CD4-positive, alpha-beta T cell treated with Interferon alpha-2 for 1 hour (primary cell): Measurements from ENCODE around the gene IL5.
"Not testable (repeated sequence)": the region's sequence is repeated elsewhere in the genome, so short reads cannot be mapped to it uniquely, and the experiment has no call there.

ENCODE experiments used
- DNase-seq, 2 donors: peaks; one replicate each; pipeline ENCODE4 v3.0.0-alpha.2; 2020 to 2022

IL5 gene

GRCh38 chr5:132528866-132529634 is 14.3 kb downstream of the IL5 start:
- peak; percentile 4 to 19 for DNase-seq

GRCh38 chr5:132528021-132528420 is 15.3 kb downstream of the IL5 start:
- DNase-seq = no peak

GRCh38 chr5:132526974-132527564 is 16.3 kb downstream of the IL5 start:
- DNase-seq = no peak

DNA sequence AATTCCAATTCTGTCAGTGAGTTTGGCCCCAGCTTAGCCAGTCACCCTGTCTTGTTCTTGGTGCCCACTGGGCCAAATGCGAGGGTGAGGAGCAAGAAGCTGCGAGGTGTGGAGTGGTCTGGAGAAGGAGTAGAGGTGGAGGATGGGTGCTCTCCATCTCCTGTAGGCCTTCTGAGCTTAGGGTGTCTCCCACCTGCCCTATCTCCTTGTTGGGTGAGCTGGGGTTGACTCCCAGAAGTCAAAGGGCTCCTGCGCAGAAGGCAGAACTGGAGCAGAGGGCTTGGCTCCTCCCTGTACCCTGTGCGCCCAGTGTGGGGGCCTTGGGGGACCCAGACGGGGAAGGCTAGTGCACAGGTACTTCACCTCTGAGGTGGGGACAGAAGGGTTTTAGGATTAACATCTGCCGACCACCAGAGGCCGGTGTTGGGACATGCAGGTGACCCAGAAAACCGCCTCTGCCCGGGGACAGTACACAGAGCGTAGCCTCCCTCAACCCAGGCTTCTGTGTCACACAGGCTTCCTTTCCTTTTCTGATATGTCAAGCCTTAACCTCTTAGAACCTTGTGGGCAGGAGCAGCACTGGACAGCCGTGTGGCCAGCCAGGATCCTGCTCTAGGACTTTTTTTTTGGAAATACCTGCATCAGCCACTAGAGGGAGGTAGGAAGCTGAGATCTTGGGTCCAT is 16.9 kb downstream of the IL5 start:
- DNase-seq = peak; percentile 12 to 64

DNA sequence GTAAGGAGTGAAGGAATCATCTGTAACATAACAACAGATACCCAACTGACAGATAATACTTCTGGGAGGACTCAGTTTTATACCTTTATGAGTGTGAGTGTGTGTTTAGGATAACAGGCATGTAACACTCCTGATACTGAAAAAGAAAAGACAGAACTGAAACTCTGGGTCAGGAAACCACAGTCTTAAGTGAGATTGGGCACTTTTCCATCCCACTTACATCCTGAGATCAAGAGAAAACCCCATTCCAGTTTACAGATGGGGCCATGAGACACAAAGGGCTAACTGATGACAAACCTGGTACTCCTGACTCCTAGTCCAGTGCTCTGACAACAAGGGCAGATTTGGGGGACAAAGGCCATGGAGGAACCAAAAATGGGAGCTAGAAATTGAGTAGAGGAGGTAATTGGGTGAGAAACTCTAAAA is 18.0 kb downstream of the IL5 start:
- no peak for DNase-seq

DNA sequence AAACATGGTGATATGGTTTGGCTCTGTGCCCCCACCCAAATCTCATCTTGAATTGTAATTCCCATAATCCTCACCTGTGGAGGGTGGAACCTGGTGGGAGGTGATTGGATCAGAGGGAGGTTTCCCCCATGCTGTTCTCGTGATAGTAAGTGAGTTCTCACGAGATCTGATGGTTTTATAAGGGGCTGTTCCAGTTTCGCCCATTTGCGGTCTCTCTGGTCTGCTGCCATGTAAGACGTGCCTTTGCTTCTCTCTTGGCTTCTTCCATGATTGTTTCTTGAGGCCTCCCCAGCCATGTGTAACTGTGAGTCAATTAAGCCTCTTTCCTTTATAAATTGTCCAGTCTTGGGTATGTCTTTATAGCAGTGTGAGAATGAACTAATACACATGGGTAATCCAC is 18.4 kb downstream of the IL5 start:
- DNase-seq = not testable (repeated sequence)

GRCh38 chr5:132522067-132522466 is 21.3 kb downstream of the IL5 start:
- DNase-seq = not testable (repeated sequence)

DNA sequence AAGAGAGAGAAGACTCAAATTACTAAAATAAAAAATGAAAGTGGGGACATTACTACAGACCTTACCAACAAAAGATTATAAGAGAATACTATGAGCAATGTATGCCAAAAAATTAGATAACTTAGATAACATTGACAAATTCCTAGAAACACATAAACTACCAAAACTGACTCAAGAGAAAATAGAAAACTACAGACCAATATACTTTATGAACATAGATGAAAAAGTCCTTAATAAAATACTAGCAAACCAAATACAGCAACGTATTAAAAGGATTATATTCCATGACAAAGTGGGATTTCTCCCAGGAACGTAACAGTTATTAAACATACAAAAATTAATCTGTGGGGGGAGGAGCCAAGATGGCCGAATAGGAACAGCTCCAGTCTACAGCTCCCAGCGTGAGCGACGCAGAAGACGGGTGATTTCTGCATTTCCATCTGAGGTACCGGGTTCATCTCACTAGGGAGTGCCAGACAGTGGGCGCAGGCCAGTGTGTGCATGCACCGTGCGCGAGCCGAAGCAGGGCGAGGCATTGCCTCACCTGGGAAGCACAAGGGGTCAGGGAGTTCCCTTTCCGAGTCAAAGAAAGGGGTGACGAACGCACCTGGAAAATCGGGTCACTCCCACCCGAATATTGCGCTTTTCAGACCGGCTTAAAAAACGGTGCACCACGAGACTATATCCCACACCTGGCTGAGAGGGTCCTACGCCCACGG is 29.5 kb downstream of the IL5 start:
- DNase-seq = not testable (repeated sequence)

- no peak for DNase-seq
Observed at GRCh38 chr5:132510076-132510475, 33.2 kb downstream of the IL5 start.

DNA sequence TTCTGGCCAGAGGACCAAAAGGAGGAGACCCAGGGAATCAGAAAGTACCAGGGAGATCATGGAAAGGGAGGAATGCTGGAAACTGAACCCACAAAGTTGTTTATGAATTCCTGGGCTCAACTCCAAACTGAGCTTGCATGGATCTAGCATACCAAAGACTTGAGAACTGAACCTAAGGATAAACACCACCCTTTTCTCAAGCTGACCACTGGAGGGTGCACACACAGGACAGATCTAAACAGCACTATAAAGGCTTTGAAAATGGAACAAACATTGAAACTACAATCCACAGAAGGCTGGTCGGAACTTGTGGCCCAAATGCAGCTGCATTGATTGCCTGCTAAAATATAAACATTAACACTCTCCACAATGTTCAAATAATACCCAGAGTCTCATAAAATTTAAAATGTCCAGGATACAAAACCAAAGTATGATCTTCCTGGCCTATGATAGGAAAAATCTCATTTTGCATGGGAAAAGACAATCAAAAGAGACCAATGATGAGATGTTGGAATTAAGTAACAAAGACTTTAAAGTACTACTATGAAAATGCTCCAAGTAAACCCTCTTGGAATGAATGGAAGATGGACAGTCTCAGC is 37.1 kb downstream of the IL5 start:
- DNase-seq = peak in 1 of 2 donors; percentile 20

GRCh38 chr5:132505641-132506040 is 37.7 kb downstream of the IL5 start:
- DNase-seq = no peak

DNA sequence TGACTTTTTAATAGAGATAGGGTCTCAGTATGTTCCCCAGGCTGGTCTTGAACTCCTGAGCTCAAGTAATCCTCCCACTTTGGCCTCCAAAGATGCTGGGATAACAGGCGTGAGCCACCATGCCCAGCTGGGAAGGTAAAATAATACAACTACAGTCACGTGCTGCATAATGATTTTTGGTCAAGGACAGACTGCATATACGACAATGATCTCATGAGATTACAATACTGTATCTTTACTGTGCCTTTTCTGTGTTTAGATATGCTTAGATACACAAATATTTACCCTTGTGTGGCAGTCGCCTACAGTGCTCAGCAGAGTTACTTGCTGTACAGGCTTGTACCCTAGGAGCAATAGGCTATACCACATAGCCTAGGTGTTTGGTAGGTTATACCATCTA is 38.6 kb downstream of the IL5 start:
- no peak for DNase-seq

DNA sequence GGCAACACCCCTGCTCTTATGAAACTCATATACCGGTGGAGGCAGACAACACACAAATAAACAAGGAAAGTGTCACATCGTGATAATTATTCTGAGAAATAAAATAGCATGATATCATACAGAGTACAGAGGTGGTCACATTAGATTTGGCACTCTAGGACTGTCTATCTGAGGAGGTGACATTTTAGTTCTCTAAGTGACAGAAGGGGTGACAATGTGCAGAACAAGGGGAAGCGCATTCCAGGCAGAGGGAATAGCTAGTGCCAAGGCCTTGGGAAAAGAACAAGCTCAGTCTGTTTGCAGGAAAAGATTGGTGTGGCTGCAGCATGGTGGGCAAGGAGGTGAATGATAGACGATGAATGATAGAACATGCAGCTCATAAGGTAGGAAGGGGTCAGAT is 40.1 kb downstream of the IL5 start:
- DNase-seq = no peak

DNA sequence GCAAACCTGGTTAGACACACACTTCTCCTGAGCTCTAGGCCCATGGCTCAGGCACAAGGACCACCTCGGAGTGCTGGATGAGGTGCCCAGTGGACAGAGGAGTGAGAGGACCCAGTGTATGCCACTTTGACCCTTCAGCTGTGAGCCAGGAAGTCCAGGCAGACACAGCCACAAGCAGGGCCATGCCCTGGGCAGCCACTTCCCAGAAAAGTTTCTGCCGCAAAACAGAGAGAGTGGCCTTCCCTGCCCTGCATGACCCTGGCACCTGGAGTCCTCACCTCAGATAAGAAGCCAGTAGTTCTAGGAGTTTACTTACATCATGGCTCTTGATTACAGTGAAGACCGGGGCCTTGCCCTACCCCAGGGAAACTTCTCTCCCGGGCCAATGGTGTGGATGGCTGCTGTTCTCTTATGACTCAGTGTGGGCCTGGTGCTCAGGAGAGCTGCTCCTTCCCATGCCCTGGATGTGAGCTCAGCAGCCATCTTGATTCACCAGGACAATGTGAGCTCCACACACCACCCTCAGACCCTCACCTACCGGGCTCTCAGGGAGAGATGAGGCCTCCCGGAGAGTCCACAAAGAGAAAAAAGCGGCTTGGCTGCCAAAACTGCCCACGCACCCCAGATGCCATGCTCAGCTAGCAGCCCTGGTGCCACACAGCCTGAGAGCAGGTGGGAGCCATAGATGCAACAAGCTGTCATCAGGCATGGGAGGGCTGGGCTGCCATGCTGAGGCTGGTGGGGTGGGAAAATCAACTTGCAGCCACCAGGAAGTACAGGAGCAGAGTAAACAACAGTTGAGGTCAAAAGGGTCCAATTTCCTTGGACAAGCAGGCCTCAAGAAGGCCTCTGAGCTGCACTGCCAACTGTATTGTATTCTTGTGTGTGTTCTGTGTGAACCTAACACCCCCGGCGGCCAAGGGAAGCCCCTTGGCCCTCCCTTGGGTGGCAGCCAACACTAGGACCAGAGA is 41.1 kb downstream of the IL5 start:
- no peak for DNase-seq

GRCh38 chr5:132501629-132501956 is 41.7 kb downstream of the IL5 start:
- DNase-seq = no peak

DNA sequence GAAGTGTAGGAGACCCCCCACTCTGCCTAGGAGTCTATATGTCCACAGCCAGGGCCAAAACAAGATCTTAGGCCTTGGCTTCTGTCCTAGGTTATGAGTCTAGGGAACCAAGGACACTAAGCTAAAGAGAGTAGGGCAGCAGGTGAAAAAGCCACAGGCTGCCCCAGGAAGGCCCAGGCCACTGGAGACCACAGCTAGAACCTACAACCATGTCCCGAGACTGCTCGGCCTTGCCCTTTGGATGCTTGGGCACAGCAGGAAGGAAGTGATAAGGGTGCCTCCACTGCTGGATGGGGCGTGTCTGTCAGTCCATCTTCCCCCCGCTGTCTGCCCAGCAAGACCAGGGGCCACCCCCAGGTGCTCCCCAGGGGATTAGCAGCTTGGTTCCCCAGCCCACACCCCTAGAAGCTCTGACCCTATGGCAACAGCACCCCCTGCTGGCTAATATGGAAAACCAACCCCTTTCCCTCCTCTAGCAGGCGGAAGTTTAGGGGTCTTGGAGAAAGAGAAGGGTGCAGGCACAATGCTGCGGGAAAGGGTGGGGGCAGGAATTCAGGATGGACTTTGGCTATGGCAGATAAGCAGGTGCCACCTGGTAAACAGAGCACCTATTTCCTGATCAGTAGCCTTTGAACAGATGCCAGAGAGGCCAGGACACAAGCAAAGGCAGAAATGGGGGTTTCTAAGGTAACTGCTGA is 42.2 kb downstream of the IL5 start:
- DNase-seq = peak; percentile 85 to 86

- DNase-seq = no peak
Observed at GRCh38 chr5:132500244-132500930, 42.9 kb downstream of the IL5 start.

GRCh38 chr5:132499440-132500243 is 43.7 kb downstream of the IL5 start:
- DNase-seq = peak in 1 of 2 donors; percentile 11

DNA sequence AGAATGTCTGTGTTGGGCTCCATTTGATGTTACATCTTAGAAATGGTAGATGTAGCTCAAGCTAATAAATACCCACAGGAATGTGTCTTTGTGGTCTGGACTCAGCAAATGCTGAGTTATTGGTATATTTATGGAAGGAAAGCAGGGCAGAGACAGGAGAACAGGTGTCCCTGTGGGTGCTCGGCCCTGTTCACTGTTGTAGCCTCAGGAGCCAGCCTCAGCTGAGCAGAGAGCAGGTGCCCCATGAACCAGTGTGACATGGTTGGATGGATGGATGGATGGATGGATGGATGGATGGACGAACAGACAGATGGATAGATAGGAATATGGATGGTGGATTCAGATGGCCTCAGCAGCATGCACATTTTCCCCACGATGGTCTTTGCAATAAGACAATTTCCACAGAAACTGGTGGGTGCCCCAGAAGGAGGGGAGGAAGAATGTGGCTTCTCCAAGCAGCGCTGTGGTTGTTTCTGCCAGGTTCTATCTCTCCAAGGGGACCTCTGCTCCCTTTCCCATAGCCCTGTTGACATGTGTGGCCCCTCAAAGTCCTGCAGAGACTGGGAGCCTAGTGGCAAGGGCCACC is 44.5 kb downstream of the IL5 start:
- DNase-seq = peak in 1 of 2 donors; percentile 16
